ENCODE results near the gene DKK1.

DKK1 gene

DNA sequence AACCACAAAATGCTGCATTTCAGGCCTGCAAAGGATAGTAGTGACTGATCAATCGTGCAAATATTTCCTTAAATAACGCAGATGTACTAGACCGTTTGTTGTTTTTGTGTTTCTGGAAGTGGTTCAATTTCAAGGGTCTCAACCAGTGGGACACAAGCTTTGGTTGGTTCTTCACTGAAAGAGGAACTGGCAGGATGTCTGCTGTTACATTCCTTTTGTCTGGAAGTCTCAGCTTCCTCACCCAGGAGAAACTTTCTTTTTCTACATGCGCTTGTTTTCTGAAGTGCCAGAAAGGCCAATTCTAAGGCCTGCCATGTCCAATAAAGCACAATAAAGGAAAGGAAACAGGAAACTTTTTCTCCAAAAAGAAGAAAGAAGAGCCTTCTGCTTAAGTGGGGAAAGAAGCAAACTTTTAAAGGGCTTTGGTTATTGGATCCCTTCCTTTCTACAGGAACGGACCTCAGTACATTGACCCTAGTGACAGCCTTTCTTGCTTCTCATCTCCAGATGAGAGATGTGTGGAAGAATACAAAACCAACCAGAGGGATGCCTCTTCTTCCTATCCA is 4.1 kb downstream of the DKK1 start:
- TF ChIP-seq, protein P1, sequence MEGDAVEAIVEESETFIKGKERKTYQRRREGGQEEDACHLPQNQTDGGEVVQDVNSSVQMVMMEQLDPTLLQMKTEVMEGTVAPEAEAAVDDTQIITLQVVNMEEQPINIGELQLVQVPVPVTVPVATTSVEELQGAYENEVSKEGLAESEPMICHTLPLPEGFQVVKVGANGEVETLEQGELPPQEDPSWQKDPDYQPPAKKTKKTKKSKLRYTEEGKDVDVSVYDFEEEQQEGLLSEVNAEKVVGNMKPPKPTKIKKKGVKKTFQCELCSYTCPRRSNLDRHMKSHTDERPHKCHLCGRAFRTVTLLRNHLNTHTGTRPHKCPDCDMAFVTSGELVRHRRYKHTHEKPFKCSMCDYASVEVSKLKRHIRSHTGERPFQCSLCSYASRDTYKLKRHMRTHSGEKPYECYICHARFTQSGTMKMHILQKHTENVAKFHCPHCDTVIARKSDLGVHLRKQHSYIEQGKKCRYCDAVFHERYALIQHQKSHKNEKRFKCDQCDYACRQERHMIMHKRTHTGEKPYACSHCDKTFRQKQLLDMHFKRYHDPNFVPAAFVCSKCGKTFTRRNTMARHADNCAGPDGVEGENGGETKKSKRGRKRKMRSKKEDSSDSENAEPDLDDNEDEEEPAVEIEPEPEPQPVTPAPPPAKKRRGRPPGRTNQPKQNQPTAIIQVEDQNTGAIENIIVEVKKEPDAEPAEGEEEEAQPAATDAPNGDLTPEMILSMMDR (IDR thresholded peaks at IDR 0.05), result no peak
- no peak for TF ChIP-seq ZFX (IDR thresholded peaks at IDR 0.05; ENCODE audit: borderline replicate concordance)
- peak overlapping the region; percentile 46 for H3K27ac ChIP-seq

- peak overlapping the region; percentile 46 for H3K27ac ChIP-seq
- no peak for TF ChIP-seq ZFX (IDR thresholded peaks at IDR 0.05; ENCODE audit: borderline replicate concordance)
- TF ChIP-seq, protein P1 (IDR thresholded peaks at IDR 0.05), result no peak
These were observed 4.9 kb downstream of the DKK1 start for GRCh38 chr10:52318822-52319464.

GRCh38 chr10:52319926-52320325 is 5.8 kb downstream of the DKK1 start:
- TF ChIP-seq, protein P1 (IDR thresholded peaks at IDR 0.05), result no peak
- TF ChIP-seq ZFX (IDR thresholded peaks at IDR 0.05; ENCODE audit: borderline replicate concordance), result no peak
- H3K27ac ChIP-seq, result no peak overlapping the region; the same call in 1 of the 2 replicates

- TF ChIP-seq ZFX (IDR thresholded peaks at IDR 0.05; ENCODE audit: borderline replicate concordance), result no peak
- TF ChIP-seq, protein P1 (IDR thresholded peaks at IDR 0.05), result no peak
- H3K27ac ChIP-seq, result no peak overlapping the region
These were observed 8.2 kb downstream of the DKK1 start for GRCh38 chr10:52322323-52322722.

- H3K27ac ChIP-seq, result no peak overlapping the region
- TF ChIP-seq, protein P1 (IDR thresholded peaks at IDR 0.05), result no peak
- no peak for TF ChIP-seq ZFX (IDR thresholded peaks at IDR 0.05; ENCODE audit: borderline replicate concordance)
These were observed 8.9 kb downstream of the DKK1 start for GRCh38 chr10:52322936-52323335.

- no peak overlapping the region for H3K27ac ChIP-seq
- TF ChIP-seq, protein P1 (IDR thresholded peaks at IDR 0.05), result no peak
- TF ChIP-seq ZFX (IDR thresholded peaks at IDR 0.05; ENCODE audit: borderline replicate concordance), result no peak
These were observed 12.3 kb downstream of the DKK1 start for GRCh38 chr10:52326382-52326781.

DNA sequence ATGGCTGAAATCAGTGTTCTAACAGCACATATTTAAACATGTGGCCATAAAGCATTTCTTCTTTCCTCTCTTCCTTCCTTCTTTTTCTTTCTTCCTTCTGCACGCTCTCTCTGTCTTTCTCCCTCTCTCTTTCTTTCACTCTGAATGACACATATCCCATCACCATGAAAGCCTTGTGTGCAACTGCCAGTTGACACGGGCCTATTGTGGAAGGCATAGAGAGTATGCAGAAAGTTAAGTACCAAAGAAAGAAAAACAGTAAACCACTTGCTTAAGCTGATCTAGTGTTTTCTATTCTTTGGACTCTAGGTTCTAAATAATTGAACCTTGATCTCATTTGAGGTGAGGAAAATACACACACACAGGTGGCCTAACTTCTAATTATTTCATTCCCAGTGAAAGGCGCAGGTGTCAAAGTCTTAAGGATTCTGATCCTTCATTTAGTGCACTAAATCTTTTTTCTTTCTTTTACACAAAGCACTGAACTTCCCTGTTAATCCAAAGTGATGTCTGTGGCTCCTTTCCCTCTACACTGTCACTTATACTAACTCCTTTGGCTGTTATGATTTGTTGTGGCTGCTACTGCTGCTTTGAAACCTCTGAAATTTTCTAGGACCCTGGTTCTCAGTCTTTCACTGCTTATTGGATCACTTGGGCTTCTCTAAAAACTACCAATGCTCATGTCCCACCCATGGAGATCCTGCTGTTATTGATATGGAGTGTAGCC is 17.7 kb downstream of the DKK1 start:
- TF ChIP-seq ZFX (IDR thresholded peaks at IDR 0.05; ENCODE audit: borderline replicate concordance), result no peak
- TF ChIP-seq, protein P1 (IDR thresholded peaks at IDR 0.05), result no peak
- H3K27ac ChIP-seq, result no peak overlapping the region

All from 22Rv1 (cell line).